Measurements from ENCODE around the gene S100Z.
"Not testable (repeated sequence)": the region's sequence is repeated elsewhere in the genome, so short reads cannot be mapped to it uniquely, and the experiment has no call there.

Gene S100Z

DNA sequence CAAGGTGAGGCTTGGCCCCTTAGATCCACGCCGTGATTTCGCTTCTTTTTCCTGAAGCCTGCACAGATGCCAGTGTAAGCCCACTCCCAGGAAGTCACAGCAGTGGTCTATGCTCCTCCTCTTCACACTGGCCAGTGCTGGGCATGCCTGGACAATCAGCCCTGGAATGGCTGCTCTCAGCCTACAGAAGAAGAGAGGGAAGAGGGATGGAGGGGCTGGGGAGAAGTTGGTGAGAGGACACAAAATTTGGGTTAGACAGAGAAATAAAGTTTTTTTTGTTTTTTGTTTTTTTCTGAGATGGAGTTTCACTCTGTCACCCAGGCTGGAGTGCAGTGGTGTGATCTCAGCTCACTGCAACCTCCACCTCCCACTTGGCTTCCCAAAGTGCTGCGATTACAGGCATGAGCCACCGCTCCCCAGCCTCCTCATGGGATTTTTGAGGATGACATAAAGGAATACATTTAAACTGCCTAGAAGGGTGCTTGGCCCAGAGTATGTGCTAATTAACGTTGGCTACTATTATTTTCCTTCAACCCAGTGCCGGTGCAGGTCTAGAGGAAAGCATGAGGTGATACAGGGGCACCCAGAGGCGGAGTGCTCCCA is 830 bp downstream of the S100Z start:
- H3K4me3 ChIP-seq (ENCODE audit: low read depth in 1 of 2, low read length in 1 of 2): peak overlapping the region; percentile 40 to 49
- H3K27ac ChIP-seq: peak overlapping the region; percentile 99
- no peaks in the 10 kb centered on the region for H3K9me3 ChIP-seq
- TF ChIP-seq, protein P1, sequence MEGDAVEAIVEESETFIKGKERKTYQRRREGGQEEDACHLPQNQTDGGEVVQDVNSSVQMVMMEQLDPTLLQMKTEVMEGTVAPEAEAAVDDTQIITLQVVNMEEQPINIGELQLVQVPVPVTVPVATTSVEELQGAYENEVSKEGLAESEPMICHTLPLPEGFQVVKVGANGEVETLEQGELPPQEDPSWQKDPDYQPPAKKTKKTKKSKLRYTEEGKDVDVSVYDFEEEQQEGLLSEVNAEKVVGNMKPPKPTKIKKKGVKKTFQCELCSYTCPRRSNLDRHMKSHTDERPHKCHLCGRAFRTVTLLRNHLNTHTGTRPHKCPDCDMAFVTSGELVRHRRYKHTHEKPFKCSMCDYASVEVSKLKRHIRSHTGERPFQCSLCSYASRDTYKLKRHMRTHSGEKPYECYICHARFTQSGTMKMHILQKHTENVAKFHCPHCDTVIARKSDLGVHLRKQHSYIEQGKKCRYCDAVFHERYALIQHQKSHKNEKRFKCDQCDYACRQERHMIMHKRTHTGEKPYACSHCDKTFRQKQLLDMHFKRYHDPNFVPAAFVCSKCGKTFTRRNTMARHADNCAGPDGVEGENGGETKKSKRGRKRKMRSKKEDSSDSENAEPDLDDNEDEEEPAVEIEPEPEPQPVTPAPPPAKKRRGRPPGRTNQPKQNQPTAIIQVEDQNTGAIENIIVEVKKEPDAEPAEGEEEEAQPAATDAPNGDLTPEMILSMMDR (IDR thresholded peaks at IDR 0.05): no peak
- no peaks in the 10 kb centered on the region for H3K36me3 ChIP-seq
- H3K27me3 ChIP-seq: no peaks in the 10 kb centered on the region
- H3K4me1 ChIP-seq (ENCODE audit: control insufficient read depth in 1 of 2, insufficient read depth in 1 of 2, low read depth in 1 of 2, low read length in 1 of 2): peaks cover 69 to 72% of the 10 kb centered on the region in 2 experiments

DNA sequence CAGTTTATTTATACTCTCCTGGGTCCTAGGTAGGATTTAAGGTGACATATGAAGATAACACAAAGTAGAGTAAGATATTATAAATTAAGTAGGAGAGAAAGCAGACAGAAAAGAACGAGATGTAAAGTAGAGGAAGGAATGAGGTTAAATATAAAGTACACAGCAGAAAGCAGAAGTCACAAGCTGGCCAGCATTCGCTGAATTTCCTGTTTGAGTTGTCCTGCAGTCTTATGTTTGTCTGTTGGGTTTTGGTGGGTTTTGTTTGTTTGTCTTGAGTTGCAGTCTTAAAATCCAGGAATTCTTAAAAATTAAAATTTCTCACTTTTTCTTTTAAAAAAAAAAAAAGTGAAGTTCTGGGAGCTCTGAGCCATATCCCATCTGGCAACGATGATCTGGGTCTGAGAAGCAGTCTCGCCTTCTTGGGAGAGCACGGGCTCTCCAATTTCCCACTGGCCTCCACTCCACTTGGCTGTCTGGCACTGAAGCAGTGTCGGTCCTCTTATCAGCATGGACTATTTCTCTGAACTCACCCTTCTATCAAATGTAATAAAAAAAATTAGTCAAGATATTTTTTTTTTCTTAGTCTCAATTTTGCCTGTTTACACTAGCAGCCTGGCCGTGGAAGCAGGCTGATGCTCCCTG is 2.0 kb downstream of the S100Z start:
- H3K27ac ChIP-seq: peak overlapping the region; percentile 99
- no peaks in the 10 kb centered on the region for H3K27me3 ChIP-seq
- H3K4me1 ChIP-seq (ENCODE audit: control insufficient read depth in 1 of 2, insufficient read depth in 1 of 2, low read depth in 1 of 2, low read length in 1 of 2): peaks cover 81 to 84% of the 10 kb centered on the region in 2 experiments
- TF ChIP-seq, protein P1 (IDR thresholded peaks at IDR 0.05): no peak
- no peaks in the 10 kb centered on the region for H3K36me3 ChIP-seq
- H3K4me3 ChIP-seq (ENCODE audit: low read depth in 1 of 2, low read length in 1 of 2): peak overlapping the region; percentile 40 to 49
- no peaks in the 10 kb centered on the region for H3K9me3 ChIP-seq

DNA sequence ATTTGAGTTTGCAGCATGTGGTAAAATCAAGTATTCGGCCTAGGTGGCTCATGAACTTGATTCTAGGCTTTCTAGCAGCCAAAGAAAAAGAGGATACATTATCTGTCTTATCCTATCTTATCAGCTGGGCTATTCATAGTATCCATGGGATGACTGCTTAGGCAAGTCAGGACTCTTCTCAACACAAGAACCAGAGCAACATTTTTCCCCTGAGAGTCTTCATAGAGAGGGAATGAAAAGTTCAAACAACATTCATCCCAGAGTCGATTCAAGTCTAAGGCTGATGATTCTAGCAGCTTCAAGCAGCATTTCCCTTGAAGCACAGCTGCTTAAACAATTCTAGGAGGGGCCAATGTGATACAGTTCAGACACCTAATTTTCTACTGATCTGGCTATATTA is 3.0 kb downstream of the S100Z start:
- no peaks in the 10 kb centered on the region for H3K9me3 ChIP-seq
- peak overlapping the region in 1 of 2 experiments; percentile 49 for H3K4me3 ChIP-seq (ENCODE audit: low read depth in 1 of 2, low read length in 1 of 2)
- peaks cover 91 to 93% of the 10 kb centered on the region in 2 experiments for H3K4me1 ChIP-seq (ENCODE audit: control insufficient read depth in 1 of 2, insufficient read depth in 1 of 2, low read depth in 1 of 2, low read length in 1 of 2)
- H3K27ac ChIP-seq: peak overlapping the region; percentile 99
- H3K27me3 ChIP-seq: no peaks in the 10 kb centered on the region
- H3K36me3 ChIP-seq: no peaks in the 10 kb centered on the region
- TF ChIP-seq, protein P1 (IDR thresholded peaks at IDR 0.05): no peak

DNA sequence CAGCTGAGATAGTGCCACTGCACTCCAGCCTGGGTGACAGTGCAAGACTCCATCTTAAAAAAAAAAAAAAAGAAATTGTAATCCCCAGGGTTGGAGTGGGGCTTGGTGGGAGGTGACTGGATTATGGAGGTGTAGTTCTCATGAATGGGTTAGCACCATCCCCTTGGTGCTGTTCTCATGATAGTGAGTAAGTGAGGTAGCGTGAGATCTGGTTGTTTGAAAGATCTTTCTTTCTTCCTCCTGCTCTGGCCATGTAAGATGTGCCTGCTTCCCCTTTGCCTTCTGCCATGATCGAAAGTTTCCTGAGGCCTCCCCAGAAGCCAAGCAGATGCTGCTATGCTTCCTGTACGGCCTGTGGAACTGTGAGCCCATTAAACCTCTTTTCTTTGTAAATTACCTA is 3.9 kb downstream of the S100Z start:
- H3K27me3 ChIP-seq, H3K36me3 ChIP-seq, H3K9me3 ChIP-seq: not testable (repeated sequence)
- H3K4me3 ChIP-seq (ENCODE audit: low read depth in 1 of 2, low read length in 1 of 2): peak overlapping the region in 1 of 2 experiments; percentile 44
- peaks cover 98 to 100% of the 10 kb centered on the region in 2 experiments for H3K4me1 ChIP-seq (ENCODE audit: control insufficient read depth in 1 of 2, insufficient read depth in 1 of 2, low read depth in 1 of 2, low read length in 1 of 2)
- H3K27ac ChIP-seq: peak overlapping the region; percentile 99

DNA sequence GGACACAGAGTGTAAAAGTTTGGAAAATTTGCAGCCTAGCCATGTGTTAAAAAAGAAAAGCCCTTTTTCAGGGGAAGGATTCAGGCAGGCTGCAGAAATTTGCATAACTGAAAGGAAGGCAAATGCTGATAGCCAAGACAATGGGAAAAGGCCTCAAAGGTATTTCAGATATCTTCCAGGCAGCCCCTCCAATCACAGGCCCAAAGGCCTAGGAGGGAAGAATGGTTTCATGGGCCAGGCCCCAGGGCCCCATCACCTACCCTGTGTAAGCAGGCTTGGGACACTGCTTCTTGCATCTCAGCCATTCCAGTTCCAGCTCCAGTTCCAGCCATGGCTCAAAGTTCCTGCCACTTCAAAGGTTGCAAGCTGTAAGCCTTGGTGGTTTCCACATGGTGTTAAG is 4.8 kb downstream of the S100Z start:
- H3K9me3 ChIP-seq: no peaks in the 10 kb centered on the region
- H3K27me3 ChIP-seq: no peaks in the 10 kb centered on the region
- H3K4me1 ChIP-seq (ENCODE audit: control insufficient read depth in 1 of 2, insufficient read depth in 1 of 2, low read depth in 1 of 2, low read length in 1 of 2): peaks cover 98 to 100% of the 10 kb centered on the region in 2 experiments
- peak overlapping the region; percentile 99 for H3K27ac ChIP-seq
- TF ChIP-seq, protein P1 (IDR thresholded peaks at IDR 0.05): no peak
- H3K4me3 ChIP-seq (ENCODE audit: low read depth in 1 of 2, low read length in 1 of 2): peak overlapping the region; percentile 28 to 44
- no peaks in the 10 kb centered on the region for H3K36me3 ChIP-seq

DNA sequence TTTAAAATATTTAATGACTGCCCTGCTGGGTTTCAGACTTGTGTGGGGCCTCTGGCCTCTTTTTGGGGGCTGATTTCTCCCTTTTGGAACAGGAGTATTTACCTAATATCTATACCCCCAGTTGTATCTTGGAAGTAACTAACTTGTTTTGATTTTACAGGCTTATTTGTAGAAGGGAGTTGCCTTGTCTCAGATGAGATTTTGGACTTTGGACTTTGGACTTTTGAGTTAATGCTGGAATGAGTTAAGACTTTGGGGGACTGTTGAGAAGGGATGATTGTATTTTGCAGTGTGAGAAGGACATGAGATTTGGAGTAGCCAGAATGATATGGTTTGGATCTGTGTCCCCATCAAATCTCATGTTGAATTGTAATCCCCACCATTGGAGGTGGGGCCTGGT is 5.7 kb downstream of the S100Z start:
- Histone ChIP-seq H3K4me1 (ENCODE audit: control insufficient read depth in 1 of 2, insufficient read depth in 1 of 2, low read depth in 1 of 2, low read length in 1 of 2) (peaks cover 97 to 99% of the 10 kb centered on the region in 2 experiments), H3K27ac (peak overlapping the region; percentile 99), H3K4me3 (ENCODE audit: low read depth in 1 of 2, low read length in 1 of 2) (peak overlapping the region; percentile 28 to 44)
- not testable (repeated sequence) for H3K36me3 ChIP-seq, H3K9me3 ChIP-seq, H3K27me3 ChIP-seq
